ENCODE measurements around the gene CIZ1.

DNA sequence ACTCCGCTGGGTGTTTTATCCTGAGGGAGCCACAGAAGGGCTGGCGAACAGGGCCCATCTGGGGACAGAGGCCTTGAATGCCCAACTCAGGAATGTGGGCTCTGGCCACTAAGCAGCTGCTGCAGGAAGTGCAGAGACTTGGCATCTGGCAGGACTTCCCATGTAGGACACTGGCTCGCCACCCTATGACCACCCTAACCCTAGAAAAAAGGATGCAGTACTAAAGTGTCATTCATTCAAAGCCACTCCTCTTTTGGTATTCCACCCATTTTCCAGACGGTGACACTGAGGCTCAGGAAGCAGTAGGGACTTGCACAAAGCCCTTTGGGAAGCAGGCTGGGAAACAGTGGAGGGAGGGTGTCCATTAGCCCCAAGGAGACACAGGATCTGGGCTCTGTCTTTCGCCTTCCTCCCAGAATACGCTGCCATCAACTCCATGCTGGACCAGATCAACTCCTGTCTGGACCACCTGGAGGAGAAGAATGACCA is 28.3 kb downstream of the CIZ1 start:
- TF ChIP-seq, protein P1, sequence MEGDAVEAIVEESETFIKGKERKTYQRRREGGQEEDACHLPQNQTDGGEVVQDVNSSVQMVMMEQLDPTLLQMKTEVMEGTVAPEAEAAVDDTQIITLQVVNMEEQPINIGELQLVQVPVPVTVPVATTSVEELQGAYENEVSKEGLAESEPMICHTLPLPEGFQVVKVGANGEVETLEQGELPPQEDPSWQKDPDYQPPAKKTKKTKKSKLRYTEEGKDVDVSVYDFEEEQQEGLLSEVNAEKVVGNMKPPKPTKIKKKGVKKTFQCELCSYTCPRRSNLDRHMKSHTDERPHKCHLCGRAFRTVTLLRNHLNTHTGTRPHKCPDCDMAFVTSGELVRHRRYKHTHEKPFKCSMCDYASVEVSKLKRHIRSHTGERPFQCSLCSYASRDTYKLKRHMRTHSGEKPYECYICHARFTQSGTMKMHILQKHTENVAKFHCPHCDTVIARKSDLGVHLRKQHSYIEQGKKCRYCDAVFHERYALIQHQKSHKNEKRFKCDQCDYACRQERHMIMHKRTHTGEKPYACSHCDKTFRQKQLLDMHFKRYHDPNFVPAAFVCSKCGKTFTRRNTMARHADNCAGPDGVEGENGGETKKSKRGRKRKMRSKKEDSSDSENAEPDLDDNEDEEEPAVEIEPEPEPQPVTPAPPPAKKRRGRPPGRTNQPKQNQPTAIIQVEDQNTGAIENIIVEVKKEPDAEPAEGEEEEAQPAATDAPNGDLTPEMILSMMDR (IDR thresholded peaks at IDR 0.05 in 2 of 3, conservative IDR thresholded peaks at IDR 0.05 in 1 of 3; ENCODE audit: insufficient read depth in 2 of 3, low read depth in 1 of 3, low read length in 3 of 3) = no peak
- no peak for TF ChIP-seq CC2D1A (IDR thresholded peaks at IDR 0.05)
- no peak for TF ChIP-seq SMC3 (conservative IDR thresholded peaks at IDR 0.05; ENCODE audit: insufficient read depth, low read depth, low read length)
- TF ChIP-seq SPI1 (IDR thresholded peaks at IDR 0.05; ENCODE audit: borderline replicate concordance, low read depth, low read length) = no peak
- TF ChIP-seq TAF1 (IDR thresholded peaks at IDR 0.05; ENCODE audit: control insufficient read depth, extremely low read depth, insufficient read depth, low read length, severe bottlenecking) = no peak
- TF ChIP-seq POLR2A (conservative IDR thresholded peaks at IDR 0.05) = no peak

All from K562 (cell line).